HepG2 (cell line): ENCODE results near the gene CCDC33. TPM values are rescaled to one million over a fixed set of nuclear protein-coding genes. Genes with fewer than 3 reads are reported as not detected.

Experiments used
- ATAC-seq: fragments of 200-7000 bp; cut with Tn5 transposase; 3 replicates; pipeline ENCODE4 v1.9.1; 2020; ENCODE audit warnings: mild to moderate bottlenecking, moderate library complexity
- BruUV-seq: library from RNA; stranded (reverse); fragments of 400-500 nt; replicated peaks from 2 replicates; lab custom pipeline; 2021; lab: Mats Ljungman, UMichigan
- CTCF ChIA-PET: fragments of 300-600 bp; formaldehyde crosslinking; extraction: SDS; loops from one replicate; lab custom pipeline; 2021; ENCODE audit warnings: low total read pairs, inconsistent platforms, low intra/inter-chr PET ratio; lab: Yijun Ruan, JAX
- POLR2A ChIA-PET: fragments of 350-600 bp; sonication (Branson Sonifier 250); formaldehyde crosslinking; loops from one replicate; lab custom pipeline; 2020; ENCODE audit warnings: antibody characterized with exemption, inconsistent platforms; lab: Yijun Ruan, JAX
- DNase-seq: peaks from one replicate; pipeline ENCODE4 v3.0.0-alpha.2; 2015; ENCODE audit warnings: low spot score
- FAIRE-seq: peaks from 3 replicates; lab custom pipeline; 2011; peaks lifted over from hg19 to GRCh38; lab: Jason Lieb, UNC
- H2AFZ ChIP-seq: one replicate; pipeline ENCODE4 v1.6.1; 2011; ENCODE audit warnings: low read length, inconsistent platforms
- H3K27ac ChIP-seq: fragments of 300-600 bp; 3 replicates; pipeline ENCODE4 v1.8.0; 2011; ENCODE audit warnings: mixed run types, mild to moderate bottlenecking, mixed read lengths, low read length, inconsistent platforms; ENCODE audit not compliant: insufficient read depth; ENCODE audit errors: extremely low read length
- H3K27me3 ChIP-seq, 2 experiments: fragments of 200-600 bp in 1 of 2; 2 replicates in 1 of 2; 3 replicates in 1 of 2; pipeline versions ENCODE4 v1.6.0 to v1.8.0; 2011; ENCODE audit warnings: low read length in 2 of 2, mild to moderate bottlenecking in 2 of 2, moderate library complexity in 2 of 2, inconsistent platforms in 1 of 2; ENCODE audit not compliant: insufficient read depth in 2 of 2, control insufficient read depth in 1 of 2
- H3K36me3 ChIP-seq, 2 experiments: fragments of 200-600 bp in 1 of 2; replicated peaks in 1 of 2; 2 replicates in 1 of 2; 3 replicates in 1 of 2; pipeline versions ENCODE4 v1.5.1 to v1.8.0; 2011; ENCODE audit warnings: low read length in 2 of 2, inconsistent platforms in 1 of 2; ENCODE audit not compliant: insufficient read depth in 2 of 2, control insufficient read depth in 1 of 2
- H3K4me1 ChIP-seq: 2 replicates; pipeline ENCODE4 v1.5.1; 2012; ENCODE audit warnings: low read length, inconsistent platforms; ENCODE audit not compliant: insufficient read depth
- H3K4me2 ChIP-seq: 2 replicates; pipeline ENCODE4 v1.6.0; 2011; ENCODE audit warnings: low read depth, low read length, inconsistent platforms
- H3K4me3 ChIP-seq, 3 experiments: fragments of 200-600 bp in 1 of 3; sonication (generic), shearing (Covaris generic) in 1 of 3; replicated peaks in 1 of 3; 2 replicates each; pipeline ENCODE4 v1.5.1; 2011 to 2016; ENCODE audit warnings: low read length in 3 of 3, inconsistent platforms in 2 of 3, low read depth in 2 of 3, mild to moderate bottlenecking in 2 of 3, control low read depth in 1 of 3, mixed read lengths in 1 of 3; ENCODE audit not compliant: insufficient read depth in 1 of 3
- H3K79me2 ChIP-seq: one replicate; pipeline ENCODE4 v1.6.1; 2011; ENCODE audit warnings: low read length, inconsistent platforms; ENCODE audit not compliant: insufficient read depth
- H3K9ac ChIP-seq: 2 replicates; pipeline ENCODE4 v1.6.0; 2011; ENCODE audit warnings: mild to moderate bottlenecking, low read depth, low read length, inconsistent platforms; ENCODE audit not compliant: insufficient read depth
- H3K9me3 ChIP-seq: 2 replicates; pipeline ENCODE4 v1.5.1; 2012; ENCODE audit warnings: mild to moderate bottlenecking, low read length
- H4K20me1 ChIP-seq: 2 replicates; pipeline ENCODE4 v1.6.0; 2011; ENCODE audit warnings: inconsistent platforms, mild to moderate bottlenecking, low read length, moderate library complexity; ENCODE audit not compliant: insufficient read depth
- CCAR2 ChIP-seq: fragments of 200-400 bp; formaldehyde crosslinking; optimal IDR thresholded peaks from 2 replicates; pipeline ENCODE3; 2018; ENCODE audit warnings: low read depth, mild to moderate bottlenecking, low read length, moderate library complexity
- MLLT10 ChIP-seq: sonication (generic); formaldehyde crosslinking; IDR thresholded peaks from 2 replicates; pipeline ENCODE4 v1.4.0; 2020; ENCODE audit warnings: missing genetic modification reagents
- NFE2L2 ChIP-seq: fragments of 150-350 bp; IDR thresholded peaks from 2 replicates; pipeline ENCODE4 v1.6.1; 2014; ENCODE audit warnings: low read length
- PPARG ChIP-seq: conservative IDR thresholded peaks from 2 replicates; pipeline ENCODE4 v1.6.1; 2016; ENCODE audit warnings: missing biosample characterization, missing genetic modification reagents
- SETDB1 ChIP-seq: sonication (generic); formaldehyde crosslinking; IDR thresholded peaks from 2 replicates; pipeline ENCODE4 v1.5.1; 2020; ENCODE audit warnings: missing genetic modification reagents, mild to moderate bottlenecking, borderline replicate concordance
- TCF7L2 ChIP-seq: IDR thresholded peaks from 2 replicates; pipeline ENCODE4 v1.6.1; 2011; ENCODE audit warnings: mild to moderate bottlenecking, low read depth, low read length, moderate library complexity
- ZBTB3 ChIP-seq: sonication (generic); formaldehyde crosslinking; IDR thresholded peaks from 2 replicates; pipeline ENCODE4 v1.4.0; 2020; ENCODE audit warnings: low read depth, mild to moderate bottlenecking, moderate library complexity, missing genetic modification reagents, borderline replicate concordance
- ZNF790 ChIP-seq: sonication (generic); formaldehyde crosslinking; IDR thresholded peaks from 2 replicates; pipeline ENCODE4 v1.8.0; 2022; ENCODE audit warnings: missing genetic modification reagents, mild to moderate bottlenecking, borderline replicate concordance
- ZNF850 ChIP-seq: sonication (generic); formaldehyde crosslinking; conservative IDR thresholded peaks from 2 replicates; pipeline ENCODE4 v1.9.0; 2021; ENCODE audit warnings: mild to moderate bottlenecking, missing genetic modification reagents
- WGBS: methylation state at CpG from one replicate; pipeline ENCODE4 v1.1.6; 2017; ENCODE audit warnings: low lambda C conversion rate; 5-methylcytosine and 5-hydroxymethylcytosine counted together
- in situ Hi-C: cut with HindIII; loops from 2 replicates; pipeline ENCODE4 v1.10.0; 2017; ENCODE audit warnings: low pct_unique_long_range_greater_than_20kb; ENCODE audit not compliant: extremely low pct_ligation_motif_present
- intact Hi-C: fragments of 100-400 bp; cut with micrococcal nuclease; formaldehyde crosslinking; loops from one replicate; pipeline ENCODE4 v1.10.0; 2022; ENCODE audit not compliant: unreplicated experiment
- polyA plus RNA-seq, 8 experiments: library from polyadenylated mRNA; depleted of rRNA in 3 of 8; stranded (reverse) in 7 of 8; unstranded in 1 of 8; fragments of >200 nt; fragmentation: Illumina TruSeq in 4 of 8; extraction: Trizol in 4 of 8; gene quantifications; 2 replicates each; pipeline versions ENCODE4 v1.2.1 to v1.2.3, GENCODE V29; 2011 to 2016; ENCODE audit warnings: low read depth in 4 of 8, missing spikeins in 1 of 8, mixed read lengths in 1 of 8; ENCODE audit not compliant: insufficient read depth in 1 of 8
- total RNA-seq, 5 experiments: library from RNA; depleted of rRNA; stranded (reverse); fragments of >200 nt; fragmentation: Illumina TruSeq; extraction: Trizol; gene quantifications; 2 replicates each; pipeline ENCODE4 v1.2.3, GENCODE V29; 2016; ENCODE audit warnings: low read depth in 1 of 5
- TF ChIP-seq, protein P1 (sequence below): sonication (generic); formaldehyde crosslinking; IDR thresholded peaks from 2 replicates; pipeline ENCODE4 v1.4.0; 2020; ENCODE audit warnings: missing genetic modification reagents
- TF ChIP-seq, protein P2 (sequence below): sonication (generic); formaldehyde crosslinking; IDR thresholded peaks from 2 replicates; pipeline ENCODE4 v1.4.0; 2020; ENCODE audit warnings: missing genetic modification reagents

CCDC33 gene
- total and polyA plus RNA-seq, 2 of the 13 experiments (the other 11 are each of a cell fraction or from before 2014, with no cell fraction given) = 0.30 TPM; not detected in 1

DNA sequence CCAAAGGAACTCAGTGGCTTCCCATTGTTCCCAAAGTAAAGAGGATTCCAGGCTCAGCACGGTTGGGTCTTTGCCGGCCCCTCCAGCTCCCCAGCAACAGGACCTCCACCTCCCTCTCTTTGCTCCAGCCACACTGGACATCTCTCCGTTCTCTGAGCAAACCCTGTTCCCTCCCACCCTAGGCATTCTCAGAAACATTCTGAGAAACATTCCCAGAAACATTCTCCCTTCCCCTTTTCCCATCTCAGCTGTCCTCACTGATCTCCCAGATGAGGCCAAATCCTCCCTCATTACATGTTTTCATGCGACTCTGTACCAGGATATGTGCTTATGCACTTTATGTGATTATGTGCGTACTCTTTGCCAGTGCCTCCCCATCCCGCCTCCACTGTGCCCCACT, 14.1 kb downstream of the CCDC33 start:
- CTCF ChIA-PET = no interaction called here
- Histone ChIP-seq H4K20me1 (no peaks in the 10 kb centered on the region), H2AFZ (no peak overlapping the region), H3K9me3 (no peaks in the 10 kb centered on the region)
- TF ChIP-seq ZBTB3 (CRISPR knock-in tag) = no peak
- TF ChIP-seq NFE2L2 = no peak
- TF ChIP-seq SETDB1 (CRISPR knock-in tag) = no peak
- TF ChIP-seq MLLT10 = no peak
- TF ChIP-seq, protein P1, sequence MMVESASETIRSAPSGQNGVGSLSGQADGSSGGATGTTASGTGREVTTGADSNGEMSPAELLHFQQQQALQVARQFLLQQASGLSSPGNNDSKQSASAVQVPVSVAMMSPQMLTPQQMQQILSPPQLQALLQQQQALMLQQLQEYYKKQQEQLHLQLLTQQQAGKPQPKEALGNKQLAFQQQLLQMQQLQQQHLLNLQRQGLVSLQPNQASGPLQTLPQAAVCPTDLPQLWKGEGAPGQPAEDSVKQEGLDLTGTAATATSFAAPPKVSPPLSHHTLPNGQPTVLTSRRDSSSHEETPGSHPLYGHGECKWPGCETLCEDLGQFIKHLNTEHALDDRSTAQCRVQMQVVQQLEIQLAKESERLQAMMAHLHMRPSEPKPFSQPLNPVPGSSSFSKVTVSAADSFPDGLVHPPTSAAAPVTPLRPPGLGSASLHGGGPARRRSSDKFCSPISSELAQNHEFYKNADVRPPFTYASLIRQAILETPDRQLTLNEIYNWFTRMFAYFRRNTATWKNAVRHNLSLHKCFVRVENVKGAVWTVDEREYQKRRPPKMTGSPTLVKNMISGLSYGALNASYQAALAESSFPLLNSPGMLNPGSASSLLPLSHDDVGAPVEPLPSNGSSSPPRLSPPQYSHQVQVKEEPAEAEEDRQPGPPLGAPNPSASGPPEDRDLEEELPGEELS = no peak
- TF ChIP-seq, protein P2, sequence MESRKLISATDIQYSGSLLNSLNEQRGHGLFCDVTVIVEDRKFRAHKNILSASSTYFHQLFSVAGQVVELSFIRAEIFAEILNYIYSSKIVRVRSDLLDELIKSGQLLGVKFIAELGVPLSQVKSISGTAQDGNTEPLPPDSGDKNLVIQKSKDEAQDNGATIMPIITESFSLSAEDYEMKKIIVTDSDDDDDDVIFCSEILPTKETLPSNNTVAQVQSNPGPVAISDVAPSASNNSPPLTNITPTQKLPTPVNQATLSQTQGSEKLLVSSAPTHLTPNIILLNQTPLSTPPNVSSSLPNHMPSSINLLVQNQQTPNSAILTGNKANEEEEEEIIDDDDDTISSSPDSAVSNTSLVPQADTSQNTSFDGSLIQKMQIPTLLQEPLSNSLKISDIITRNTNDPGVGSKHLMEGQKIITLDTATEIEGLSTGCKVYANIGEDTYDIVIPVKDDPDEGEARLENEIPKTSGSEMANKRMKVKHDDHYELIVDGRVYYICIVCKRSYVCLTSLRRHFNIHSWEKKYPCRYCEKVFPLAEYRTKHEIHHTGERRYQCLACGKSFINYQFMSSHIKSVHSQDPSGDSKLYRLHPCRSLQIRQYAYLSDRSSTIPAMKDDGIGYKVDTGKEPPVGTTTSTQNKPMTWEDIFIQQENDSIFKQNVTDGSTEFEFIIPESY = no peak
- no peak for TF ChIP-seq CCAR2
- TF ChIP-seq PPARG (CRISPR knock-in tag) = no peak
- TF ChIP-seq ZNF790 (CRISPR knock-in tag) = no peak
- no peak for TF ChIP-seq TCF7L2
- TF ChIP-seq ZNF850 (CRISPR knock-in tag) = no peak
- TF ChIP-seq, all 625 proteins: peak for 0
- WGBS = 18% methylated on average over 6 of the region's 6 CpGs
- Histone ChIP-seq H3K4me3 (no peak overlapping the region), H3K9ac (no peak overlapping the region), H3K79me2 (no peaks in the 10 kb centered on the region), H3K4me1 (no peaks in the 10 kb centered on the region), H3K36me3 (no peaks in the 10 kb centered on the region), H3K27ac (no peak overlapping the region), H3K4me2 (no peak overlapping the region), H3K27me3 (peaks cover under 1 to 33% of the 10 kb centered on the region in 2 experiments; a peak in 3 of 5 replicates)
- no TSS peak for BruUV-seq
- in situ Hi-C loops = no loop called here
- FAIRE-seq (no peak), ATAC-seq (no peak), DNase-seq (no peak)
- POLR2A ChIA-PET = no interaction called here
- intact Hi-C loops = no loop called here
